ENCODE measurements around the gene DLG5.
"Not testable (repeated sequence)": the region's sequence is repeated elsewhere in the genome, so short reads cannot be mapped to it uniquely, and the experiment has no call there.

The DLG5 gene

GRCh38 chr10:77789861-77790260 lies 136.7 kb downstream of the DLG5 start:
- DNase-seq, result no peak

- DNase-seq, result no peak
Measured at GRCh38 chr10:77789016-77789415, 137.5 kb downstream of the DLG5 start.

GRCh38 chr10:77788496-77789010 lies 138.0 kb downstream of the DLG5 start:
- DNase-seq, result no peak

- no peak for DNase-seq
Measured at GRCh38 chr10:77787440-77787839, 139.1 kb downstream of the DLG5 start.

- DNase-seq, result no peak
Measured at GRCh38 chr10:77784856-77785255, 141.7 kb downstream of the DLG5 start.

- DNase-seq, result no peak
Measured at GRCh38 chr10:77782328-77783061, 144.1 kb downstream of the DLG5 start.

GRCh38 chr10:77781451-77782327 lies 144.9 kb downstream of the DLG5 start:
- no peak for DNase-seq

GRCh38 chr10:77780180-77780579 lies 146.4 kb downstream of the DLG5 start:
- DNase-seq, result no peak

- DNase-seq, result no peak
Measured at GRCh38 chr10:77776487-77776886, 150.1 kb downstream of the DLG5 start.

- no peak for DNase-seq
Measured at GRCh38 chr10:77774940-77775391, 151.6 kb downstream of the DLG5 start.

GRCh38 chr10:77773631-77774426 lies 152.7 kb downstream of the DLG5 start:
- DNase-seq, result no peak

GRCh38 chr10:77772852-77773600 lies 153.5 kb downstream of the DLG5 start:
- not testable (repeated sequence) for DNase-seq

- no peak for DNase-seq
Measured at GRCh38 chr10:77771851-77772250, 154.7 kb downstream of the DLG5 start.

- no peak for DNase-seq
Measured at GRCh38 chr10:77771450-77771849, 155.1 kb downstream of the DLG5 start.

- no peak for DNase-seq
Measured at GRCh38 chr10:77770868-77771175, 155.7 kb downstream of the DLG5 start.

GRCh38 chr10:77770081-77770867 lies 156.3 kb downstream of the DLG5 start:
- DNase-seq, result no peak

GRCh38 chr10:77768039-77768438 lies 158.5 kb downstream of the DLG5 start:
- no peak for DNase-seq

- no peak for DNase-seq
Measured at GRCh38 chr10:77763453-77764430, 162.8 kb downstream of the DLG5 start.

- not testable (repeated sequence) for DNase-seq
Measured at GRCh38 chr10:77758406-77758805, 168.1 kb downstream of the DLG5 start.
